IPS DF 6.9 (cell line): ENCODE data around the gene CCZ1B.
"Not testable (repeated sequence)": the region's sequence is repeated elsewhere in the genome, so short reads cannot be mapped to it uniquely, and the experiment has no call there.

ENCODE experiments used
- DNase-seq: peaks from one replicate; pipeline ENCODE4 v3.0.0-alpha.2; 2013; ENCODE audit warnings: low read depth, low spot score
- H3K27ac ChIP-seq: one replicate; pipeline ENCODE4 v1.5.1; 2013; ENCODE audit warnings: low read length, control low read depth
- H3K27me3 ChIP-seq: 2 replicates; pipeline ENCODE4 v1.6.1; 2013; ENCODE audit warnings: mild to moderate bottlenecking, low read length; ENCODE audit not compliant: control insufficient read depth, insufficient read depth
- H3K36me3 ChIP-seq: 2 replicates; pipeline ENCODE4 v1.6.1; 2013; ENCODE audit warnings: low read length; ENCODE audit not compliant: control insufficient read depth, insufficient read depth
- H3K4me1 ChIP-seq: 2 replicates; pipeline ENCODE4 v1.6.1; 2013; ENCODE audit warnings: low read length; ENCODE audit not compliant: control insufficient read depth, insufficient read depth
- H3K4me3 ChIP-seq: 2 replicates; pipeline ENCODE4 v1.5.1; 2013; ENCODE audit warnings: mild to moderate bottlenecking, low read length
- H3K9me3 ChIP-seq: 2 replicates; pipeline ENCODE4 v1.6.1; 2013; ENCODE audit warnings: low read length, inconsistent platforms; ENCODE audit not compliant: control insufficient read depth, insufficient read depth
- WGBS: extraction: QIAGEN DNeasy Blood & Tissue Kit; methylation state at CpG from one replicate; pipeline ENCODE4 v1.1.7; 2013; ENCODE audit warnings: mixed read lengths, missing lambda C conversion rate; ENCODE audit not compliant: insufficient read length, insufficient coverage; 5-methylcytosine and 5-hydroxymethylcytosine counted together

Gene CCZ1B

GRCh38 chr7:6798047-6798446, 28.0 kb downstream of the CCZ1B start:
- not testable (repeated sequence) for H3K27ac ChIP-seq, H3K9me3 ChIP-seq, H3K4me1 ChIP-seq, DNase-seq, H3K4me3 ChIP-seq, H3K27me3 ChIP-seq, H3K36me3 ChIP-seq
- no CpG with 5 or more reads among the region's 8 CpGs for WGBS

DNA sequence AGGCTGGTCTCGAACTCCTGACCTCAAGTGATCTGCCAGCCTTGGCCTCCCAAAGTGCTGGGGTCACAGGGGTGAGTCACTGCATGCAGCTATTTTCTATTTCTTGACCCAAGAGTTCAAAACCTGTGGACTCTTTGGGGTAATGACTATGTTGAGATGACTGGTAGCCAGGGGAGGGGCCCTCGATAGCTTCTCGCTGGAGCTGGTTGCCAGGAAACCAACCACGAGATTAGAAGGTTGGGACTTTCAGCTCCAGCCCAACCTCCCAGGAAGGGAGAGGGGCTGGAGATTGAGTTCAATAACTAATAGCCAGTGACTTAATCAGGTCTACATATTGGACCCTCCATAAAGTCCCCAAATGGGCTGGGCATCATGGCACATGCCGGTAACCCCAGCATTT, 28.9 kb downstream of the CCZ1B start:
- not testable (repeated sequence) for H3K27me3 ChIP-seq, DNase-seq, H3K9me3 ChIP-seq, H3K36me3 ChIP-seq, H3K4me1 ChIP-seq, H3K27ac ChIP-seq, H3K4me3 ChIP-seq
- no CpG with 5 or more reads among the region's 5 CpGs for WGBS

GRCh38 chr7:6794276-6794675, 31.8 kb downstream of the CCZ1B start:
- no CpG with 5 or more reads among the region's 11 CpGs for WGBS
- not testable (repeated sequence) for H3K27me3 ChIP-seq, H3K4me1 ChIP-seq, H3K4me3 ChIP-seq, H3K27ac ChIP-seq, H3K9me3 ChIP-seq, H3K36me3 ChIP-seq, DNase-seq

- H3K4me3 ChIP-seq, H3K9me3 ChIP-seq, H3K36me3 ChIP-seq, DNase-seq, H3K27me3 ChIP-seq, H3K4me1 ChIP-seq, H3K27ac ChIP-seq: not testable (repeated sequence)
- WGBS: no CpG with 5 or more reads among the region's 15 CpGs
Observed at GRCh38 chr7:6792113-6792872, 33.8 kb downstream of the CCZ1B start.

DNA sequence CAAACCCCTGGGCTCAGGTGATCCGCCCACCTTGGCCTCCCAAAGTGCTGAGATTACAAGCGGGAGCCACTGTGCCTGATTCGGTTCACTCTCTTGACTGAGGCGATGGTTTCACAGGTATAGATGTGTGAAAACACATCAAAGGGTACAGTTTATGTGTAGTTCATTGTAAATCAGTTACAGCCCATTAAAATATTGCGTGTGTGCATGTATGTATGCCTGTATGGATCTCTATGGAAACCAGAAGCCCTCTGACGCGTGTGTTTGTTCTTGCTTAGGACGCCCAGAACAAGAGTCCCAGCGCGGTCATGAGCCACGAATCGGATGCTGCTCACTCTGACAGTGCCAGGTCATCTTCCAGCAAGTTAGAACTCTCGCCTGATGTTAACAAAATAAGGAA, 36.7 kb downstream of the CCZ1B start:
- not testable (repeated sequence) for H3K27me3 ChIP-seq, H3K27ac ChIP-seq, DNase-seq, H3K36me3 ChIP-seq, H3K4me1 ChIP-seq, H3K4me3 ChIP-seq, H3K9me3 ChIP-seq
- no CpG with 5 or more reads among the region's 13 CpGs for WGBS

GRCh38 chr7:6781581-6781980, 44.5 kb downstream of the CCZ1B start:
- not testable (repeated sequence) for H3K4me3 ChIP-seq, H3K9me3 ChIP-seq, H3K4me1 ChIP-seq, DNase-seq, H3K27ac ChIP-seq, H3K36me3 ChIP-seq, H3K27me3 ChIP-seq
- WGBS: no CpG with 5 or more reads among the region's 6 CpGs

DNA sequence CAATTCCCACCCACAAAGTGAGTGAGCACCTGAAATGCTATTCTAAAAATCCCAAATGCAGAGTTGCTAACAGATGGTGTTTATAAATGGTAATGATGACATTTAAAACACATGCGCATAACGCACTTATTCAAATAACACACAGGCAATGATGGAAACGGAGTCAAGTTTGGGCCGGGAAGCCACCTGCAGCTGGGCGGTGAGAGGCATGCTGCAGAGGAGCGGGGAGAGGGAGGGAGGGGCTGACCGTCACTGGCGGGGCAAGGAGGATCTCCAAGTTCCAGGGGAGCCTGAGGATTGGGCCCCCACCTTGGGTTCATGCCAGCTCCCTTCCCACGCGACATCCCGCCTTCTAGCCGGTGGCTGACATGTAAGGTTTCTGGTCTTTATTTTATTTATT, 64.9 kb downstream of the CCZ1B start:
- no CpG with 5 or more reads among the region's 12 CpGs for WGBS
- not testable (repeated sequence) for H3K36me3 ChIP-seq, H3K9me3 ChIP-seq, DNase-seq, H3K27ac ChIP-seq, H3K27me3 ChIP-seq, H3K4me3 ChIP-seq, H3K4me1 ChIP-seq

DNA sequence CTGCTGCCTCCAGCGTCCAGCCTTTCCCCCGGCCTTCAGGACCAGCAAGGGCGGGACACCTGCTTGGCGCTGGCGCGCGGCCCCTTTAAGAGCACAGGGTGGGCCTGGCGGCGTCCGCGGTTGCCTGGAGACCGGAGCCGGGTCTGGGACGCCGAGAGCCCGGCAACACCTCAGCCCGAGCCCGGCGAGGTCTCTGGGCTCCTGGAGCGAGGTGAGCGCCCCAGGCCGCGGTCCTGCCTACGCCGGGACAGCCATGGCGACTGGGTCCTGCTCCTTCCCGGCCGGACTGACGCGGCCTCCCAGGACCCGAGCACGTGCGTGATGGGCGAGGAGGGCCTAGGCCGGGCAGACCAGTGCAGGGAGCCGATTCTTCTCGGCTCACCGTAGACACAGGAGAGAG, 72.1 kb downstream of the CCZ1B start, which contains the start of gene RSPH10B2:
RSPH10B2 (plus strand) TSS at position 140 of the 400 bp plus-strand sequence. CDS start 3,575 bp downstream, outside the sequence.
- not testable (repeated sequence) for H3K36me3 ChIP-seq, H3K4me3 ChIP-seq, DNase-seq, H3K4me1 ChIP-seq, H3K27ac ChIP-seq, H3K9me3 ChIP-seq, H3K27me3 ChIP-seq
- WGBS: no CpG with 5 or more reads among the region's 38 CpGs

DNA sequence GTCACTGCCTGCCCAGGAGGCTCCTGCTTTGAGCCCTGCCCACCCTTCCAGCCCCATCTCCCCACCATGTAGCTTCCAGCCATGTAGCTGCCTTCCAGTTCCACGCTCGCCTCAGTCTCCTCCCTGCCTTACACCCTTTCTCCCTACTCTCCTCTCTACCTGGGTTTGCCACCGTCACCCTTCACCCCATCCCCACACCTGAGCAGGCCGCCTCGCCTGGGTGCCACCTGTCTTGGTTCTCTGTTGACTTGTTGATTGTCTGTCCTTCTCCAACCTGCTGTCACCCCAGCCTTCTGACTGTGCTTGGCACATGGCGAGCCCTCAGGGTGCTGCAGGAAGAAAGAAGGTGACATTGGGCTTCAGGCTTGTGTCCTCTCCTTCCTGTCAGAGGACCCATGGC, 75.9 kb downstream of the CCZ1B start:
- H3K27me3 ChIP-seq, H3K4me1 ChIP-seq, H3K4me3 ChIP-seq, H3K27ac ChIP-seq, DNase-seq, H3K9me3 ChIP-seq, H3K36me3 ChIP-seq: not testable (repeated sequence)
- no CpG with 5 or more reads among the region's 6 CpGs for WGBS

DNA sequence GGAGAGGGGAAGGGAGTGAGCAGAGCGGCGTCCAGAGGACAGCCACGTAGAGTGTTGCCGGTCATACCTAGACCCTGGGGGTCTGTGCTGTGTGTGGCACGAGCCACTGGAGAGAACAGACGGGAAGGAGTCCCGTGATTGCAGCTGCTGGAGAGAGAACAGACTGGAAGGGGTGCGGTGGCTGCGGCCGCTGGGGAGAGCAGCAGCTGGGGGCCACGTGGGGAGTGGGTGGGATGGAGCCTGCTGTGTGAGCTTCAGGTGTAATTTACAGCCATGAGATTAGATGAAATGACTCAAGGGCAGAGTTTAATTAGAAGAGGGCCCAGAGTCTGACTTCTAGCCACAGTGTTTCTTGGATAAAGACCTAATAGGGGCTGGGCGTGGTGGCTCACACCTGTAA, 76.7 kb downstream of the CCZ1B start:
- WGBS: no CpG with 5 or more reads among the region's 12 CpGs
- H3K27ac ChIP-seq, H3K9me3 ChIP-seq, H3K36me3 ChIP-seq, H3K4me1 ChIP-seq, H3K27me3 ChIP-seq, DNase-seq, H3K4me3 ChIP-seq: not testable (repeated sequence)
